Midbrain (tissue), 1 donor: ENCODE measurements around the gene SPAAR.
"Not testable (repeated sequence)": the region's sequence is repeated elsewhere in the genome, so short reads cannot be mapped to it uniquely, and the experiment has no call there.

Experiments used
- DNase-seq: peaks from one replicate; lab custom pipeline; 2025; lab: John Stamatoyannopoulos, UW

The SPAAR gene

GRCh38 chr9:35909274-35909673 lies at the start of gene SPAAR:
TSS of gene SPAAR (plus strand) at chr9:35909490. CDS start at chr9:35910464, 974 bp downstream.
- DNase-seq = no peak

- DNase-seq = no peak
Measured at GRCh38 chr9:35859990-35860339, 49.3 kb upstream of the SPAAR start.

- no peak for DNase-seq
Measured at GRCh38 chr9:35861161-35861897, 48.0 kb upstream of the SPAAR start.

GRCh38 chr9:35862328-35862727 lies 47.0 kb upstream of the SPAAR start:
- no peak for DNase-seq

- DNase-seq = no peak
Measured at GRCh38 chr9:35863583-35863982, 45.7 kb upstream of the SPAAR start.

GRCh38 chr9:35864695-35865255 lies 44.5 kb upstream of the SPAAR start:
- no peak for DNase-seq

GRCh38 chr9:35867538-35867937 lies 41.8 kb upstream of the SPAAR start:
- DNase-seq = no peak

- DNase-seq = no peak
Measured at GRCh38 chr9:35868933-35869332, 40.4 kb upstream of the SPAAR start.

GRCh38 chr9:35869621-35870216 lies 39.6 kb upstream of the SPAAR start:
- DNase-seq = no peak

- DNase-seq = no peak
Measured at GRCh38 chr9:35870351-35870923, 38.9 kb upstream of the SPAAR start, which contains the start of gene OR13J1. TSS of gene OR13J1 (minus strand) at chr9:35870401. CDS start at chr9:35870401, 0 bp downstream.

- no peak for DNase-seq
Measured at GRCh38 chr9:35871545-35871944, 37.7 kb upstream of the SPAAR start.

GRCh38 chr9:35872505-35872904 lies 36.8 kb upstream of the SPAAR start:
- DNase-seq = no peak

GRCh38 chr9:35882263-35882848 lies 26.9 kb upstream of the SPAAR start:
- DNase-seq = peak; percentile 78

GRCh38 chr9:35882996-35883395 lies 26.3 kb upstream of the SPAAR start:
- no peak for DNase-seq

GRCh38 chr9:35884908-35885307 lies 24.4 kb upstream of the SPAAR start:
- DNase-seq = not testable (repeated sequence)

GRCh38 chr9:35891646-35892045 lies 17.6 kb upstream of the SPAAR start:
- DNase-seq = no peak

- DNase-seq = no peak
Measured at GRCh38 chr9:35892051-35892450, 17.2 kb upstream of the SPAAR start.

GRCh38 chr9:35896570-35896969 lies 12.7 kb upstream of the SPAAR start:
- DNase-seq = no peak

GRCh38 chr9:35897376-35898099 lies 11.8 kb upstream of the SPAAR start:
- DNase-seq = not testable (repeated sequence)

- no peak for DNase-seq
Measured at GRCh38 chr9:35898337-35898736, 11.0 kb upstream of the SPAAR start.

- DNase-seq = no peak
Measured at GRCh38 chr9:35899021-35899420, 10.3 kb upstream of the SPAAR start.

GRCh38 chr9:35903049-35903448 lies 6.2 kb upstream of the SPAAR start:
- peak; percentile 33 for DNase-seq
